GM12872 (cell line): ENCODE measurements around the gene ARID3C.

ENCODE experiments used
- TF ChIP-seq, protein P1 (sequence below): IDR thresholded peaks from 3 replicates; pipeline ENCODE4 v1.5.1; 2011; ENCODE audit warnings: low read depth, mild to moderate bottlenecking, low read length, moderate library complexity; ENCODE audit not compliant: insufficient read depth

Gene ARID3C

DNA sequence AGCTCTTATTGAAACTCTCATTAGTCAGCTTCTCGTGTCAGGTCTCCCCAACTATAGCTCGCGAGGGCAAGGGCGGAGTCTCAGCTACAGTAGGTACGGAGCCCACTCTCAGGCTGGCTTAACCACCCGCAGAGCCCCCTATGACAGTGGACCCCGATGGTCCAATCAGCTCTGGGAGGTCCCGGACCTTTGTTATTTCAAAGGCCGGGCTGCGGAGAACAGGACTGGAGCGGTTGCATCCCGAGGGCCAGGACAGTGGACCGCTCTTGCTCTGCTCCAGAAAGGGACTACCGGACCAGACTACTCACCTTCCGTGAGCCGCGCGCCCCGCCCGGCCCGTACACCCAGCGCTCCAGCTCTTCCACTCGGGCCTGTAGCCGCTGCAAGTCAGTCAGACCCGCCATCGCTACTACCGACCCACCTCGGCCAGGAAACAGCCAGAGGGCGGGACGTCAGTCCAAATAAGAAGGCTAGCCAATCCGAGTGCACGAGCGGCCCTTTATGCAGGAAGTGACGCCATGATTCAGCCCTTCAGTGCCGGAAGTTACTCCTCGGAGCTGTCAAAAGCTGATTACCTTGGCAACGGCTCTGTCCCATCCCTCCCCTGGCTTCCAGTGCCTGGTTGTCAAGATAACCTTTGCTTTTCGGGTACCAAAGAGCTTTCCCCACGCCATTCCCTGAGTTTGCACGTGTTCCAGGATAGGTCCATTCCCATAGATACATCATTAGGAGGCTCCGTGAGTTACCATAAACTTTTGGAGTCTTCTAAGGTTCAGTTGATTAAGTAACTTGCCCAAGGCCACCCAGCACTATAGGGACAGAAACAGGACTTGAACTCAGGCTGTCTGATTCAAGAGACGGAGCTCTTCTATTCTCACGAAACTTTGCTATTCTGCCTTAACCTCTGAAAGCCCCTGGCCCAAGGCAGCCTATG is 8.5 kb downstream of the ARID3C start, which contains the start of gene DCTN3:
Gene DCTN3, minus strand, starts transcription at position 435 of the 934 bp plus-strand sequence. Its CDS starts 31 bp downstream, at position 404.
- TF ChIP-seq, protein P1, sequence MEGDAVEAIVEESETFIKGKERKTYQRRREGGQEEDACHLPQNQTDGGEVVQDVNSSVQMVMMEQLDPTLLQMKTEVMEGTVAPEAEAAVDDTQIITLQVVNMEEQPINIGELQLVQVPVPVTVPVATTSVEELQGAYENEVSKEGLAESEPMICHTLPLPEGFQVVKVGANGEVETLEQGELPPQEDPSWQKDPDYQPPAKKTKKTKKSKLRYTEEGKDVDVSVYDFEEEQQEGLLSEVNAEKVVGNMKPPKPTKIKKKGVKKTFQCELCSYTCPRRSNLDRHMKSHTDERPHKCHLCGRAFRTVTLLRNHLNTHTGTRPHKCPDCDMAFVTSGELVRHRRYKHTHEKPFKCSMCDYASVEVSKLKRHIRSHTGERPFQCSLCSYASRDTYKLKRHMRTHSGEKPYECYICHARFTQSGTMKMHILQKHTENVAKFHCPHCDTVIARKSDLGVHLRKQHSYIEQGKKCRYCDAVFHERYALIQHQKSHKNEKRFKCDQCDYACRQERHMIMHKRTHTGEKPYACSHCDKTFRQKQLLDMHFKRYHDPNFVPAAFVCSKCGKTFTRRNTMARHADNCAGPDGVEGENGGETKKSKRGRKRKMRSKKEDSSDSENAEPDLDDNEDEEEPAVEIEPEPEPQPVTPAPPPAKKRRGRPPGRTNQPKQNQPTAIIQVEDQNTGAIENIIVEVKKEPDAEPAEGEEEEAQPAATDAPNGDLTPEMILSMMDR, result no peak

DNA sequence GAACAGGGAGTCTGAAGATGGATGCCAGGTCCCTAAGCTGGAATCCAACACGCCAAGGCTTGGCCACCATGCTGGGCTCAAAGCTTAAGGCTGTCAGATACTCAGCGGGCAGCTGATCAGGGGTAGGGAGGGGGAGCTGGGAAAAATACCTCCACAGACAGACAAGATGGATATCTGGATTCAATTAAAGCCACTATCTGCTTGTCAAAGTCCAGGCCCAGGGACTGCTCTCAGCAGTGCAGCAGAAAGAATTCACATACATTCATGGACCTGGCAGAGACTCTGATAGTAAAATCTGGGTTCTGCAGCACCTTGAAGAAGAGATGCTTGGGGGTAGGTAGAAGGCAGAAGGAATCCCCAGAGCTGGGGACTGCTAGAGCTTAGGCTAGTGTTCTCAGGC is 13.7 kb downstream of the ARID3C start:
- TF ChIP-seq, protein P1, result no peak

DNA sequence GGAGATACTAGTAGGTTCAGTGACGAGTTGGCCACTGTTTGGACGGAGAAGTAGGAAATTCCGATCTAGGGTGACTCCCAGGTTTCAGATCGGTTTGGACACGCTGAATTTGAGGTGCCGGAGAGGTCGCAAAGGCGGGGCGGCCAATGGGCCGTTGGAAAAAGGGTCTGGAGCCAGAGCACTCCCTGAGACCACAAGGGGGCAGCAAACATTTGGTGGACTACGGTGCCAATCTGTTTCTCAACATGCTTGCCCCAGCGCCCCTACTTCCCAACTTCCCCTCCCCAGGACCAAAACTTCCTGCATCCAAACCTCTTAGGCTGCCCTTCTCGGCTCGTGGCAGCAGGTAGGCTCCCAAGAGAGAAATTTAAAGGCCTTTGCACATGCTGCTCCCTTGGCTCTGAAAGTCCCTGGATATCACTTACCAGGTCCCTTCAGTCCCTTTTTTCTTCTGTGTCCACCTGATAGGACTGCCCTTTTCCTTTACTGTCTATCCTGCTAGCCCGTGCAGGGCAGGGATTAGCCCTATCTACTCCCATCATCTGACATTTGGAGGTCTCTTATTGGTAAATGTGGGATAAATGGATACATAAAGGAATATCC is 16.0 kb downstream of the ARID3C start:
- TF ChIP-seq, protein P1, result peak; percentile 93

DNA sequence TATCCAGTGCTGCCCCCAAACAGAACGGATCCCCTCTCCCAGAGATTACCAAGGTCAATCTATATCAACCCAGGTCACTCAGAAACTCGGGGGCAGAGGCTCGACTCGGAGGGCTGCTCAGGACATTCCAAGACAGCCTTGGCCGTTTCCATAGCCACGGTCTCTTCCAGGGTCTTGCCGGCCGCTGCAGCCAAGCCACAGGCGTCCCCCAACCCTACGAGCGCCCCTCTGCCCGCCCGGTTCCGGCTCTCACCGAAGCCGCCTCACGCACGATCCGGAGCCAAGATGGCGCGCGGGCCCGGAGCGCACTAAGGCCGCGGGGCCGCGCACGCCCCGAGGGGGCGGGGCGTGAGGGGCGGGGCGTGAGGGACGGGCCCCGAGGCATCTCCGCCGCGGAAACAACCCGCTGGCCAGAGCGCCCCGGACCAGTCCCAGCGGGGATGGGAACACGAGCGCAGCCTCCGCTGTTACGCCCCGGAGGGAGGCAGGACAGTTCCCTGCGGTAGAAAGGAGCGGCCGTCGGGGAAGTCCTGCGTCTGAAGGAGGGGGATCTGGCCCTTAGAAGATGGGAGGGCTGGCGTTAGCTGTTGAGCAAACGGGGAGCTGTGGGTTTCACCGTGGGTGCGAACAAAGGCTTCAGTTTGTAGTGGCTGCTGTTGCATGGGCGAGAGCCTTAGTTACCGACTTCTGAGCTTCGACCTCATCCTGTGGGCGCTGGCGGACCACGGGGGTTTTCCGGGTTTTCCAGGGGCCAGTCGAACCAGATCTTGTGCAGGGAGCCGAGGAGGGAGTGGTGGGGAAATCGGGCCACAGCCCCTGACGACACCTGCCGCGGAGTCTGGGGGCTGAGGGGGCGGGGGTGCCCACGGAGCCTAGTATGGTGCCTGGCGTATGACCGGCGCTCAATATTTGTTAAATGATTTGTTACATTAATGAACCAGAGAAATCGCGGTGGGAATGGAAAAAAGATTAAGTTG is 16.8 kb downstream of the ARID3C start, which contains the start of gene RPP25L:
Gene RPP25L, minus strand, starts transcription at position 287 of the 977 bp plus-strand sequence. CDS start 801 bp downstream, outside the sequence.
- TF ChIP-seq, protein P1, result no peak

DNA sequence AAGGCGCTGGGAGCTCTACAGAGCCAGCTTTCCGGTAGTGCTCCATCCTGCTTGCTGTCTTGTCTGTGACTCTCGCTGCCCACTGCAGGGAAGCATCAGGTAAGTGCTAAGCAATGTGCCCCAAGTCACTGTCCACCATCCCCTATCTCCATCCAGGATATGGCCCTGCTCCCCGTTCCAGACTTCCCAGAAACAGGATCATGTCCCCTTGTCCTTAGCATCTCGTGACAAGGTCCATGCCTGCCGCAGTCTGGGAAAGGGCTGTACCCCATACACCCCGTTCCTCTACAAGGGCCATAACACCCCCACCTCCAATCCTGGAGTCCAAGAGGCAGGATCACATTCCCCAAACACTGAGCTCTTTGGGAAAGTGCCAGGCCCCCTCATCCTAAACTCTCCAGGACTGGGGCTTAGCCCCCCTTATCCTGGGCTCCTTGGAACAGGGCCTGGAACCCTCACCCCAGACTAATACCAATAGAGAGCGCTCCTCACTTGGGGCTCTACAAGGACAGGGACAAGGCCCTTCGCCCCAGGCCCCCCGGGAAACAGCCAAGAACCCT is 17.5 kb downstream of the ARID3C start:
- TF ChIP-seq, protein P1, result 0 out of 3 replicates have a peak, but pooled peaks have one; percentile 1

DNA sequence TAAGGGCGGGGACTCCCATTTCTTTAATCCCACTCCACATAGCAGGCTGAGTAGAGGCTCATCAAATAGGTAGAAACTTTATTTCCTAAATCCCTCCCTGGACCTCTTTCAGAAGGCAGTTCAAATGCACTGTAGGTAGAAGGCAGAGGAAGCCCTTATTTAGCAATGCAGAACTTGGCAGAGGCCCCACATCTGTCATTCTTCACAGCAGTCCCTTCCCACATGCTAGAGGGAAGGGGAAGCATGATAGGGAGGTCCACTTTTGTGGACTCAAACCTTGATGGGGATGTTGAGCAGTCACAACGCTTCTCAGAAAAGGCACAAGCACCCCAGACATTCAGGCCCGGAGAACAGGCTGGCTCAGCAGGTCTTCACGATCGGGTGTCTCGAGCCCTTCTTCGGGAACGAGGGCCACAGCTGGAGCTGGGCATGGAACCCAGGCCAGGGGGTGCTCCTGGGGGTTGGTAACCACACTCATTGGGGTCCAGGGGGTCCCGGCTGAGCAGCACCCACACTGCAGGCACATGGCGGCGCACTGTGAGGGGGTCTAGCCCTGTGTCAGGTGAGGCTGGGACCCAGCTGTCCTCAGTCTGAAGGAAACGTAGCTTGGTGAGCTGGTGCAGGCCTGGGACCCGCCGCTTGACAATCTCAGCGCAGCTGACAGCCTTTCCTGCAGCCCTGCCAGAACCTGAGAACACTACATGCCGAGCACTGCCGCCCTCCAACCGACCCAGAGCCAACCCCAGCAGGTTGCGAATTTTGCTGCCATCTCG is 18.2 kb downstream of the ARID3C start:
- TF ChIP-seq, protein P1, result no peak
